GM21381 (cell line): ENCODE measurements around the gene GSTA4.

Source experiments
- ATAC-seq: cut with Tn5 transposase; IDR thresholded peaks from one replicate; pipeline ENCODE4 v1.9.1; 2021; ENCODE audit warnings: mild to moderate bottlenecking, moderate library complexity; ENCODE audit not compliant: unreplicated experiment

GSTA4 gene

DNA sequence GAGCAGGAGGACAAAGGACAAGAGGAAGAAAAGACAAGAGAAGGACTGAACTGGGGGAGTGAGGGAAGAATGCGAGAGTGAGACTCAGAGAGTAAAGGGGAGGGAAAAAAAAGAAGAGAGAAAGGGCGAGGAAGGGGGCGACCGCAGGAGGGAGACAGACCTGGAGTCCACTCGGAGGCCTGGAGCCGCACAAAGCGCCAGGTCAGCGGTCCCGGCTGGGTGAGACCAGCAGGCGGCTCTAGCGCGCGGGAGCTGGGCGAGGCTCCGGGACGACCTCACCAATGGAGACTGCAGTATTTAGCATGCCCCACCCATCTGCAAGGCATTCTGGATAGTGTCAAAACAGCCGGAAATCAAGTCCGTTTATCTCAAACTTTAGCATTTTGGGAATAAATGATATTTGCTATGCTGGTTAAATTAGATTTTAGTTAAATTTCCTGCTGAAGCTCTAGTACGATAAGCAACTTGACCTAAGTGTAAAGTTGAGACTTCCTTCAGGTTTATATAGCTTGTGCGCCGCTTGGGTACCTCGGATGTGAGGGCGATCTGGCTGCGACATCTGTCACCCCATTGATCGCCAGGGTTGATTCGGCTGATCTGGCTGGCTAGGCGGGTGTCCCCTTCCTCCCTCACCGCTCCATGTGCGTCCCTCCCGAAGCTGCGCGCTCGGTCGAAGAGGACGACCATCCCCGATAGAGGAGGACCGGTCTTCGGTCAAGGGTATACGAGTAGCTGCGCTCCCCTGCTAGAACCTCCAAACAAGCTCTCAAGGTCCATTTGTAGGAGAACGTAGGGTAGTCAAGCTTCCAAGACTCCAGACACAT lies at the start of gene GSTA4:
Gene GSTA4, minus strand, starts transcription at position 196 of the 824 bp plus-strand sequence. CDS start 1,041 bp downstream, outside the sequence.
- ATAC-seq: peak; percentile 98

GRCh38 chr6:53044572-53044971 lies 49.5 kb upstream of the GSTA4 start:
- no peak for ATAC-seq

DNA sequence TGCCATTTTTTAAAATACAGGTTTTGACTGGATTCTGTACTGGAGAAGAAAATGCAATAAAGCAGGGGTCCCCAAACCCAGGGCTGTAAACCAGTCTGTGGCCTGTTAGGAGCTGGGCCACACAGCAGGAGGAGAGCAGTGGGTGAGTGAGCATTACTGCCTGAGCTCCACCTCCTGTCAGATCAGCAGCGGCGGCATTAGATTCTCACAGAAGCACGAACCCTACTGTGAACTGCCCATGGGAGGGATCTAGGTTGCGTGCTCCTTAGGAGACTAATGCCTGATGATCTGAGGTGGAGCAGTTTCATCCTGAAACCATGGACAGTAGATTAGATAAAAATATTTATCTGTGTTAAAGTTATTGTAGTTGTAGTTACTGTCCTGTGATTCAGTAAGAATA lies 49.0 kb upstream of the GSTA4 start:
- ATAC-seq: no peak

GRCh38 chr6:53043581-53043980 lies 48.5 kb upstream of the GSTA4 start:
- ATAC-seq: no peak

GRCh38 chr6:53042112-53042511 lies 47.0 kb upstream of the GSTA4 start:
- ATAC-seq: no peak

GRCh38 chr6:53041356-53041755 lies 46.3 kb upstream of the GSTA4 start:
- ATAC-seq: no peak

GRCh38 chr6:53038596-53038995 lies 43.5 kb upstream of the GSTA4 start:
- ATAC-seq: no peak

GRCh38 chr6:53038141-53038540 lies 43.1 kb upstream of the GSTA4 start:
- ATAC-seq: no peak

- ATAC-seq: no peak
Observed at GRCh38 chr6:53035549-53036213, 40.6 kb upstream of the GSTA4 start.

GRCh38 chr6:53033764-53034163 lies 38.7 kb upstream of the GSTA4 start:
- ATAC-seq: no peak

DNA sequence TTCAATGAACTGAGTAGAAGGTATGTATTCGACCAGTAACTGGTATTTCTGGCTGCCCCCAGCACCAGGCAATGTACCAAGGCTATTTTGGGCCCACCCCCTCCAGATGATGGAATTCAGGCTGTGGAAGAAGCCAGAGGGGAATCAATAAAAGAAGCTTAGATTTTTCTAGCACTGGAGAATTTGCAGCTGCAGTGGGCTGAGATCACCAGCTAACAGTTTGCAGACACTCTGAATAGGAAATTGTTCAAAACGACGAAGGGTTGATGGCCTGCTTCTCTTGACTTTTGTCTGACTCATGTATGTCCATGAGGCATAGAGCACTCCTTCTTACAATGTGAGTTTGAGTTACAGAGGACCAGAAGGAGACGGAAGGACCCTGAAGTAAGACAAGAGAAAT lies 37.8 kb upstream of the GSTA4 start:
- no peak for ATAC-seq

- no peak for ATAC-seq
Observed at GRCh38 chr6:53031281-53031680, 36.2 kb upstream of the GSTA4 start.

- ATAC-seq: no peak
Observed at GRCh38 chr6:53029761-53030160, 34.7 kb upstream of the GSTA4 start.

GRCh38 chr6:53029257-53029656 lies 34.2 kb upstream of the GSTA4 start:
- no peak for ATAC-seq

DNA sequence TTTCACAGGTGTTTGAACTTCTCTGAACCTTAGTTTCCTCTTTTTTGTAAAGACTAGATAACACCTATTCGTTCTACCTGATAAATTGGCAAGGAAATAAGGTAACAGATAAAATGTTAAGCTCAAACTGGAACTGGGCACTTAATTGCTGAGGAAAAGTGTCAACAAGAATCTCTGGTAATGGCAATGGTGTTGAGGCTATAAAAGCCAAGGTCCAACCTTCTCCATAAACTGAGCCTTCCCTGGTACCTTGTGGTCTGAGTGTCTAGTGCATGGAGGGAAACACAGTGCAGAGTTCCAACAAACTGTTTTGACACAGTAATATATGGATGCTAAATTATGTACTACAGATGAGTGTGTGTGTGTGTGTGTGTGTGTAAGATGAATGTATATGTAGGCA lies 33.4 kb upstream of the GSTA4 start:
- ATAC-seq: no peak

DNA sequence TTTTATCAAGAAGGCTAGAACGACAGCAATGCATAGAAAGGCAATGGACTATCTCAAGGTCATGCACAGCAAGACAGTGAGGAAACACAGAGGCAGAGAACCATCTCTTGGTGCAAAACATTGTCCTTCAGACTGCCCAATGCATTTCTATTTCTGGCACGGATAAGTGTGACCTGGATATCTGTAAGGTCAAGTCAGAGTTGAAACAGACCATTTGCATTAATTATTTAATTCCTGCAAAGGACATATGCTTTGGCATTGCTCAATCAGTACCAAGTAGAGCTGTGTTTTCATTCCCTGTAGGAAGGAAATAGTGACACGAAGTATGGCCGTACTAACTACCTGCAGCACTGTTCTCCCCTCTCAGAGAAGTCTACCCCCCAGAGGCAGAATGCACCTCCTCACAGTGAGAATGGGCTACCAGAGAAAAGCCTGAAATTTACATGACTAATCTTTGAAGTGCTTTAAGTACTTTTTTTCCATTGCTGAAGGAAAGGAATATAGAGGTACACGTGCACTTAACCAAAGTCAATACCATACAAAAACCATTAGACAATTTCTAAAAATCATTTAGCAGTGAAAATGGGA lies 32.1 kb upstream of the GSTA4 start:
- ATAC-seq: no peak

DNA sequence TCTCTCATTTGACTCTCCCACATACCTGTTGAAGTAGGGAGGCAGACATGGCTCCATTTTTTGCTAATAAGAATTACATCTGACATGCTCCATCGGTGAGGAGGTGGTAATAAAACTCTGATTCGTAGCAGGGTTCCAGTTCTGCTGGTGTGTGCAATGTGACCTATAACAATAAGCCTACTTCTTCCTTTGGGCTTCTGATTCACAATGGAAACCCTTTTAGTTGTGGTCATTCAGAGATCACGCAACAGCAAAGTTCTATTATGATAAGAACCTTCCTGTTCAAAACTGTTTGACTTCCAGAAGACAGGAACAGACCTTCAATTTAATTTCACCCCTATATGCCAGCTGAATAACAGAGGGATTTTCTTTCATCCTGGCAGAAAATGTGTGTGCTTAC lies 31.4 kb upstream of the GSTA4 start:
- ATAC-seq: no peak

GRCh38 chr6:53023323-53023722 lies 28.2 kb upstream of the GSTA4 start:
- ATAC-seq: no peak

- no peak for ATAC-seq
Observed at GRCh38 chr6:53020005-53020744, 25.1 kb upstream of the GSTA4 start.

- no peak for ATAC-seq
Observed at GRCh38 chr6:53018446-53018845, 23.4 kb upstream of the GSTA4 start.

GRCh38 chr6:53015486-53015885 lies 20.4 kb upstream of the GSTA4 start:
- ATAC-seq: no peak
